Stimulated activated CD8-positive, alpha-beta memory T cell treated with anti-CD3 and anti-CD28 coated beads, Interleukin-15, amount 100 ng/mL, for 4 hours (primary cell): ENCODE data around the gene ZNF653.
"Not testable (repeated sequence)": the region's sequence is repeated elsewhere in the genome, so short reads cannot be mapped to it uniquely, and the experiment has no call there.

Source experiments
- DNase-seq, 2 donors: peaks; one replicate each; pipeline ENCODE4 v3.0.0-alpha.2; 2020; ENCODE audit warnings: low read depth in 2 of 2

The ZNF653 gene

GRCh38 chr19:11456659-11457058 lies 49.0 kb downstream of the ZNF653 start:
- DNase-seq, result no peak

GRCh38 chr19:11455233-11455554 lies 50.4 kb downstream of the ZNF653 start:
- DNase-seq, result not testable (repeated sequence)

GRCh38 chr19:11453468-11454341 lies 51.9 kb downstream of the ZNF653 start:
- DNase-seq, result no peak

GRCh38 chr19:11452620-11453310 lies 52.9 kb downstream of the ZNF653 start:
- DNase-seq, result no peak

- no peak for DNase-seq
Observed at GRCh38 chr19:11451871-11452619, 53.6 kb downstream of the ZNF653 start.

- DNase-seq, result no peak
Observed at GRCh38 chr19:11451327-11451870, 54.2 kb downstream of the ZNF653 start.

- DNase-seq, result no peak
Observed at GRCh38 chr19:11450570-11451326, 54.9 kb downstream of the ZNF653 start.

- DNase-seq, result no peak
Observed at GRCh38 chr19:11448923-11449554, 56.6 kb downstream of the ZNF653 start.

GRCh38 chr19:11448410-11448809 lies 57.2 kb downstream of the ZNF653 start:
- no peak for DNase-seq

- no peak for DNase-seq
Observed at GRCh38 chr19:11447347-11448262, 58.0 kb downstream of the ZNF653 start.

GRCh38 chr19:11446652-11447301 lies 58.9 kb downstream of the ZNF653 start:
- no peak for DNase-seq

- DNase-seq, result no peak
Observed at GRCh38 chr19:11446271-11446651, 59.4 kb downstream of the ZNF653 start.

GRCh38 chr19:11445141-11445540 lies 60.5 kb downstream of the ZNF653 start:
- DNase-seq, result no peak

- no peak for DNase-seq
Observed at GRCh38 chr19:11444059-11444458, 61.6 kb downstream of the ZNF653 start.

- DNase-seq, result no peak
Observed at GRCh38 chr19:11437955-11438354, 67.7 kb downstream of the ZNF653 start.

- DNase-seq, result no peak
Observed at GRCh38 chr19:11435833-11436313, 69.8 kb downstream of the ZNF653 start.

- DNase-seq, result peak; percentile 96 to 97
Observed at GRCh38 chr19:11435057-11435832, 70.4 kb downstream of the ZNF653 start, which contains the start of the genes ODAD3 and PRKCSH. Gene ODAD3 (minus strand): TSS chr19:11435121. CDS start chr19:11435016, 105 bp downstream. Gene PRKCSH (plus strand): TSS chr19:11435635. CDS start chr19:11436118, 483 bp downstream.

GRCh38 chr19:11434703-11435056 lies 71.0 kb downstream of the ZNF653 start:
- no peak for DNase-seq
